ENCODE results near the gene BCL11A. TPM values are rescaled to one million over a fixed set of nuclear protein-coding genes. Genes with fewer than 3 reads are reported as not detected.

The BCL11A gene
- total and polyA plus RNA-seq, 2 of the 13 experiments (the other 11 are each of a cell fraction or from before 2014, with no cell fraction given): not detected

DNA sequence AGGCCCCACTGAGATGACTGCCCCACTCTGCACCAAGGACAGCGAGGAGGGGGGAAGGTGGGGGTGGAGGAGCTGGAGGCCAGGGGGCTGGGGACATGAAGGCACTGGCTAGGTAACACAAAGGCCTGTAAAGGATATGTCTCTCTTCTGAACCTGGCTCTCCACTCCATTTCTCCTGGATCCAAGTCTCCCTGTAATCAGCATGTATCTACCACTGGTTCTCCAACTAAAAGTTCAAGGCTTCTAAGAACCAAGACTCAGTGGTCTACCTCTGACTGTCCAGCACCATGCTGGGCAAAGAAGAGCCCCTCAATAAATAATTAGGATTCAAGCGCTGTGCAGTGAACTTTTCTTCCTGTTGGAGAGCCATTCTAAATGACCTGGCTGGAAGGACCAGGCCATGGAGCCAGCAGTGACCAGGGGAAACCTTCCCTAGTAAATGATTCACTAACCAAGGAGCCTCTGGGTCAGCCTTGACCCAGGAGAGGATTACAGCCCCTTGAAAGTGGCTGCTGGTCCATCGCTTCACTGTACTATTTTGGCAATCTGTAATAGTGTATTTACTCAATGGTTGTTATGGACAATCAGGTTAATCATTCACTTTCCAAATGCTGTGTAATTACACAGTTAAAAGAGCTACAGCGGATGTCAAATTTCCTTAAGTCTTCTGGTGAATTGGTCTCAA is 73.2 kb downstream of the BCL11A start (continued):
- TF ChIP-seq, protein P1, sequence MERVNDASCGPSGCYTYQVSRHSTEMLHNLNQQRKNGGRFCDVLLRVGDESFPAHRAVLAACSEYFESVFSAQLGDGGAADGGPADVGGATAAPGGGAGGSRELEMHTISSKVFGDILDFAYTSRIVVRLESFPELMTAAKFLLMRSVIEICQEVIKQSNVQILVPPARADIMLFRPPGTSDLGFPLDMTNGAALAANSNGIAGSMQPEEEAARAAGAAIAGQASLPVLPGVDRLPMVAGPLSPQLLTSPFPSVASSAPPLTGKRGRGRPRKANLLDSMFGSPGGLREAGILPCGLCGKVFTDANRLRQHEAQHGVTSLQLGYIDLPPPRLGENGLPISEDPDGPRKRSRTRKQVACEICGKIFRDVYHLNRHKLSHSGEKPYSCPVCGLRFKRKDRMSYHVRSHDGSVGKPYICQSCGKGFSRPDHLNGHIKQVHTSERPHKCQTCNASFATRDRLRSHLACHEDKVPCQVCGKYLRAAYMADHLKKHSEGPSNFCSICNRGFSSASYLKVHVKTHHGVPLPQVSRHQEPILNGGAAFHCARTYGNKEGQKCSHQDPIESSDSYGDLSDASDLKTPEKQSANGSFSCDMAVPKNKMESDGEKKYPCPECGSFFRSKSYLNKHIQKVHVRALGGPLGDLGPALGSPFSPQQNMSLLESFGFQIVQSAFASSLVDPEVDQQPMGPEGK (CRISPR knock-in tag; IDR thresholded peaks at IDR 0.05): peak; percentile 45; the same call in 1 of the 2 replicates
- TF ChIP-seq ZMYM3 (CRISPR knock-in tag; IDR thresholded peaks at IDR 0.05): no peak
- peak; percentile 73 for TF ChIP-seq CREM (IDR thresholded peaks at IDR 0.05)
- TF ChIP-seq CREM (CRISPR knock-in tag; IDR thresholded peaks at IDR 0.05): no peak
- TF ChIP-seq MYNN (CRISPR knock-in tag; IDR thresholded peaks at IDR 0.05; ENCODE audit: low read depth): no peak
- TF ChIP-seq, protein P2, sequence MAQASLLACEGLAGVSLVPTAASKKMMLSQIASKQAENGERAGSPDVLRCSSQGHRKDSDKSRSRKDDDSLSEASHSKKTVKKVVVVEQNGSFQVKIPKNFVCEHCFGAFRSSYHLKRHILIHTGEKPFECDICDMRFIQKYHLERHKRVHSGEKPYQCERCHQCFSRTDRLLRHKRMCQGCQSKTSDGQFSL (CRISPR knock-in tag; IDR thresholded peaks at IDR 0.05): no peak
- TF ChIP-seq FLYWCH1 (CRISPR knock-in tag; IDR thresholded peaks at IDR 0.05): no peak
- no peak for TF ChIP-seq NCOA1 (CRISPR knock-in tag; IDR thresholded peaks at IDR 0.05)
- TF ChIP-seq HMGXB3 (CRISPR knock-in tag; IDR thresholded peaks at IDR 0.05; ENCODE audit: borderline replicate concordance): no peak
- 0 out of 2 replicates have a peak, but pooled peaks have one; percentile 19 for TF ChIP-seq ZFP90 (CRISPR knock-in tag; IDR thresholded peaks at IDR 0.05; ENCODE audit: borderline replicate concordance)
- no peak for TF ChIP-seq POLR2G (IDR thresholded peaks at IDR 0.05; ENCODE audit: low read depth, low read length)
- TF ChIP-seq SIN3A (IDR thresholded peaks at IDR 0.05; ENCODE audit: borderline replicate concordance, low read depth, low read length): no peak
- TF ChIP-seq ATRX (CRISPR knock-in tag; IDR thresholded peaks at IDR 0.05; ENCODE audit: borderline replicate concordance): no peak
- TF ChIP-seq EP300 (IDR thresholded peaks at IDR 0.05; ENCODE audit: low read depth in 2 of 2, low read length in 2 of 2): peak; percentile 50 to 86; a peak in 3 of 4 replicates
- TF ChIP-seq EP300 (CRISPR knock-in tag; IDR thresholded peaks at IDR 0.05; ENCODE audit: borderline replicate concordance): peak; percentile 71; the same call in 1 of the 2 replicates
- TF ChIP-seq CERS6 (CRISPR knock-in tag; IDR thresholded peaks at IDR 0.05): no peak
- TF ChIP-seq ZMYM4 (CRISPR knock-in tag; IDR thresholded peaks at IDR 0.05): peak; percentile 39; the same call in 1 of the 2 replicates
- TF ChIP-seq THYN1 (CRISPR knock-in tag; IDR thresholded peaks at IDR 0.05; ENCODE audit: borderline replicate concordance, low read depth): no peak
- peak; percentile 70; the same call in 1 of the 2 replicates for TF ChIP-seq ZBTB7B (CRISPR knock-in tag; IDR thresholded peaks at IDR 0.05)

All from HepG2 (cell line).